GOT3 (cell line): ENCODE results near the gene OR10G2.
"Not testable (repeated sequence)": the region's sequence is repeated elsewhere in the genome, so short reads cannot be mapped to it uniquely, and the experiment has no call there.

ENCODE experiments used
- DNase-seq: peaks from one replicate; lab custom pipeline; 2025; ENCODE audit warnings: mixed read lengths; lab: John Stamatoyannopoulos, UW

OR10G2 gene, protein sequence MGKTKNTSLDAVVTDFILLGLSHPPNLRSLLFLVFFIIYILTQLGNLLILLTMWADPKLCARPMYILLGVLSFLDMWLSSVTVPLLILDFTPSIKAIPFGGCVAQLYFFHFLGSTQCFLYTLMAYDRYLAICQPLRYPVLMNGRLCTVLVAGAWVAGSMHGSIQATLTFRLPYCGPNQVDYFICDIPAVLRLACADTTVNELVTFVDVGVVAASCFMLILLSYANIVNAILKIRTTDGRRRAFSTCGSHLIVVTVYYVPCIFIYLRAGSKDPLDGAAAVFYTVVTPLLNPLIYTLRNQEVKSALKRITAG

GRCh38 chr14:21634840-21635239 is at the start of gene OR10G2:
OR10G2 (minus strand) TSS chr14:21634940; CDS start chr14:21634842, 98 bp downstream.
- no peak for DNase-seq

- no peak for DNase-seq
These were observed 45.3 kb upstream of the OR10G2 start for GRCh38 chr14:21680072-21680471.

DNA sequence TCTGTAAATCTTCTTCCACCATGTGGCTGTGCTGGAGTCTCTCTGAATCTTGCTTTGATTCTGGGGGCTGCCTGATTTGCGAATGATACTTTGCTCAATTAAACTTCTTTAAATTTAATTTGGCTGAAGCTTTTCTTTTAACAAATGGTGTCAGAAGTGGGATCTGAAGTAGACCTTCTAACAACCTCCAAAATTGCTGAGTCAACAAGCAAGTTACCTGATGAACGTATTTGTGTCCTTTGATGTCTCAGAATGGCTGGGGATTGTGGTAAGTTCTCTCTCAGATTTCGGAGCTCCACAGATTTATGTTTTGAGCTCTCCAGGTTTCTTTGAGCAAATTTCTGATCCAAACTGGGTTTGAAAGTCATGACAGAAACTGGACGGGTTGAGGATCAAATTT is 40.8 kb upstream of the OR10G2 start:
- no peak for DNase-seq

DNA sequence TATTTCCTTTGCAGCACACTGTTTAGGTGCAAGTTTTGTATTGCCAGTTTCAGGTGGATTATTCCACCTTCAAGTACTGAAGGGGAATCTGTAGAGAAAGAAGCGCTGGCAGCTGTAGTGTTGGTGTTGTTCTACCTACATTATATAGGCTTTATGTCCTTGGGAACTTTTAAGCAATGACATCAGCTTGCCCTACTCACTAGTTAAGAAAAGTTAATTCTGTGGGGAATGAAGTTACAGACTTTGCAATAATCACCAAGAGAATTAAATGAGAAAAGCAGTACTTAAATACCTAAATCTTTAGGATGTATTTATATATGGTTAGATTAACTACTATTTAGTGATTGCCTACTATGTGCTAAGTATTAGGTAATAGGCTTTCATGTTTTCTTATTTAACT is 39.0 kb upstream of the OR10G2 start, which contains the start of gene OR4E1:
TSS of gene OR4E1 (minus strand) at position 101 of the 400 bp plus-strand sequence. CDS start 2,883 bp downstream, outside the sequence.
- no peak for DNase-seq

DNA sequence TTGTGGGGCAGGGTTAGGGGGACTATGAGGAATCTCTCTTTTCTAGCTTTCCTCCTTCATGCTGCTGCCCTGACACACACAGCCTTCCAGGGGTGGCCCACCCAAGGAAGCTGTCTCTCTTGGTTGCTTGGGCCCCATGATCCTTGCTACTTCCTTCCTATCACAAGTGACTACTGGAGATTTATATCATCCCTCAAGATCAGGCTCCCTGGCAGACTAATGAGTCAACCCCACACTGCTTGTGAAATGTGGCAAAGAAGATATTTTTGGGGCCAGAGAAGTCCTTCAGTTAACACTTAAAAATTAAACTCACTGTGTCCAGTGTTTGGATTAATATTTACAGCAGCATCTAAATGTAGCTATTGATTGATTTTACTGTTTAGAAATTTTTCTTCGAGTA is 37.4 kb upstream of the OR10G2 start:
- DNase-seq = no peak

DNA sequence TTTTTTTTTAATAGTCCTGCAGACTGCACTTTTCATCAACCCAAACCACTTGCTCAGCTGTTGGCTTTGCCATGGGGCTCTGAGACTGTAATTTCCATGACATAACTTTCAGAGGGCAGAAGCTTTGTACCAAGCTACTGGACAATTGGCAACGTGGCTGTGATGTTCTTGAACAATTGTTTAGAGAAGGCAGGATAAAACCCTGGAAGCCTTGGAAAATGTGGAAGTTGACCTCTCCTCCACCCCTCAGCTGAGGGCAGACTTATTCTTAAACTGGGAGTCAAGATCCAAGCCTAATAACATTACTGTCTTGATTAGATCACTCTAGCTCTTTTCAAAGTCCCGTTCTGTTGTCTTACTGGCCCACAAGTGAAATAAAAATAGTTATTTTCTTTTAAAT is 36.6 kb upstream of the OR10G2 start:
- no peak for DNase-seq

- DNase-seq = no peak
These were observed 34.5 kb upstream of the OR10G2 start for GRCh38 chr14:21669284-21669683.

DNA sequence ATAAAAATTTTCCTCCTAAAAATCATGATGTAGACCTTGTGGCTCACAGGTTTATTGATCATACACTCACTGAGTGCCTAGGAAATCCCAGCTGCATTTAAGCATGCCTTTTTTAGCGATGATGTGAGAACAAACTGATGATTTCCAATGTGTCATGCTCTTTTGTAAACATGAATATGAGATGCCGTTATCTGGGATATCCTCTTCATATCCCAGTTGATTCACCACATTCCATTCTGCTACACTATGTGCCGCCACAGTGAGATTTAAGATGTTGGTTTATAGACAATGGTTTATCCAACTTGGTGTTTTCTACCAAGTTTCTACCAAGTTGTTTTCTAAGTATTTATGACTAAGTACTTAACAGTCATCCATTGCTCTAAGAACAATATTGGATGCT is 33.6 kb upstream of the OR10G2 start:
- no peak for DNase-seq

- DNase-seq = no peak
These were observed 22.2 kb upstream of the OR10G2 start for GRCh38 chr14:21656980-21657379.

- no peak for DNase-seq
These were observed 19.5 kb upstream of the OR10G2 start for GRCh38 chr14:21654215-21654614.

DNA sequence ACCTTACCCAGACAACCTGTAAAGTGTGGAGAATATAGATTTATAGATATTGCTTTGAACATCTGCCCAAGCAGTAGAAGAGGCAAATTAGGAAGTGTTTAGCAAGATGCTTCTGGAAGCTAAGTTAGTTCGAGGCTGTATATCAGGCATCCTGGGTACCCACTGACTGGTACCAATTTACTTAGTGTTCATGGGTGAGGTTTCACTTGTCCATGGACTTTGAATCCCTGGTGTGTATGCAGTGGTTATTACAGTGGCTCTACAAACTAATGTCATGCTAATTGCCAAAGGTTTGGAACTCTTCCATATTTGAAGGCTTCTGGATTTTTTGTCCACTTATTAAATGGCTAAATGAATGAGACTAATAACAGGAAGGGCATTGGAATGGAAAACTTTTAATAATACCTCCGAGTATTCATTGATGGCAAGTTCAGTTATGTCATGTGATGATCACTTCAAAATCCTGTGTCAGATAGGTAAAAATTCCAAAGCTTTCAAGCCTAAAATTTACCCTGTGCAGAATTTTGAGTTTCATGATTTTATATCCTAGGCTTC is 18.7 kb upstream of the OR10G2 start, which contains the start of gene OR4E2:
TSS of gene OR4E2 (plus strand) at position 505 of the 555 bp plus-strand sequence. CDS start 11,248 bp downstream, outside the sequence.
- DNase-seq = no peak

DNA sequence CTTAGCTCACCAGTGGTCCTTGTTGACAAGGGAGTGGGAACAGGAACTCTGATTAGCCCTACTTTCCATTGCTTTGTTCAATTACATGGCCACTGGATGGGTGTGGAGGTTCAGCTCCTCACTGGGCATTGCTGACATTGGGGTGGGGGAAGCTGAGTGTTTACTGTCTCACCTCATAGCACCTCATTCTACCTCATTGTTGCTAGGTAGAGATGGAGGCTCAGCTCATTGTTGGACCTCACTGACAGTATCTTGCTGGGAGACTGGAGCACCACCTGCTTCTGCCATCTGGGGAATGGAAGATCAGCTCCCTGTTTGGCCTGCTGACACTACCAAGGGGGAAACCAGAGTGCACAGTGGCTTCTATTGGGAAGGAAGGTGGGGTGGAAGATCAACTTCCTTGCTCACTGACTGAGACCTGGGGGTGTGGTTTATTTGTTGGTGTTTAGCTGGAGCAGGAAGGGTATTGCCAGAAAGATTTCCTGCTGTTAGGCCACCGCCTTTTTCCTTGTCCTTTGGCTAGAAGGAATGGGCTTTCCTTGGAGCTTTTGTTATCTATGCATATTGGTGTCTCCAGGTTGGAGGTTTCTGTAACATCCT is 17.6 kb upstream of the OR10G2 start:
- DNase-seq = no peak

- no peak for DNase-seq
These were observed 12.6 kb upstream of the OR10G2 start for GRCh38 chr14:21647380-21647779.

DNA sequence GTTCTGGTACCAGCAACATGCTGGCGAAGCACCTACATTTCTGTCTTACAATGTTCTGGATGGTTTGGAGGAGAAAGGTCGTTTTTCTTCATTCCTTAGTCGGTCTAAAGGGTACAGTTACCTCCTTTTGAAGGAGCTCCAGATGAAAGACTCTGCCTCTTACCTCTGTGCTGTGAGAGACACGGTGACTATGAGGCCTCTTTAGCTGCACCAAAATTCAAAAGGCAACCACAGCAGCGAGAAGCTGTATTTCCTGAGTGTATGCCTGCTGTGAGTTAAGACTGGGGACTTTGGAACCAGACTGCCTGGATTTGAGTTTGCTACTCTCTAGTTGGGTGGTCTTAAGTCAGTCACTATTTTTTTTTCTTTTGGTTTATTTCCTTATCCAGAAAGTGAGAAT is 8.7 kb upstream of the OR10G2 start:
- no peak for DNase-seq

DNA sequence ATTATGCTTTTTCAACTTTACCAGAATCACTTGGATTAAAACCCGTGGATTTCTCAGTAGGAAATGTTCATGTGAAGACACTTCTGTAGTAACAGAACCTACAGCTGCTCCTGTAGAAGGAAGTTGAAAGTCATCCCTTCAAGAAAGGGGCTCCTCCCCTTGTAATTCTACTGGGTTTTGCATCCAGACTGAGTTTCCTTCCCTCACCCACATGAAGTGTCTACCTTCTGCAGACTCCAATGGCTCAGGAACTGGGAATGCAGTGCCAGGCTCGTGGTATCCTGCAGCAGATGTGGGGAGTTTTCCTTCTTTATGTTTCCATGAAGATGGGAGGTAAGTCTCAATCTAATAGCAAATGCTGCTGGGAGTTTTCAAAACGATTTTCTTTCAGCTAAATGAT is 7.9 kb upstream of the OR10G2 start:
- no peak for DNase-seq

DNA sequence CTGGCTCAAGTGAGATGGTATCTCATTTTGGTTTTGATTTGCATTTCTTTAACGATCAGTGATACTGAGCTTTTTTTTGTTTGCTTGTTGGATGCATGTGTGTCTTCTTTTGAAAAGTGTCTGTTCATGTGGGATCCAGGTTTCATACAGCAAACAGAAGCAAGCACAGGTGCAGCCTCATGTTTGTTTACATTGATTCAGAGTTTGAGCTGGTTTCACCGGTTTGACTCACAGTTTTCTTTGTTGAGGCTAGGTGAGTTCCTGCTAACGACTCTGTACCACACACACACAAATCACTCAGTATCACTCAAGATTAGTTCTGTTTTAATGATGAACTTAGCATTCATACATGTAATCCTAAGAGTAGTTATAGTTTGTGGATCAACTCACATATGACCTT is 3.7 kb downstream of the OR10G2 start:
- no peak for DNase-seq

DNA sequence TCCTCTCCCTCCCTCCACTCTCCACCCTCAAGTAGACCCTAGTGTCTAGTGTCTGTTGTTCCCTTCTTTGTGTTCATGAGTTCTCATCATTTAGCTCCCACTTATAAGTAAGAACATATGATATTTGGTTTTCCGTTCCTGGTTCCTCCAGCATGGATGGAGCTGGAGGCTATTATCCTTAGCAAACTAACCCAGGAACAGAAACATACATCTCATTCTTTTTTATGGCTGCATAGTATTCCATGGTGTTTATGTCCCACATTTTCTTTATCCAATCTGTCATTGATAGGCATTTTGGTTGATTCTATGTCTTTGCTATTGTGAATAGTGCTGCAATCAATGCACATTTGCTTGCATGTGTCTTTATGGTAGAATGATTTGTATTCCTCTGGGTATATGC is 4.2 kb downstream of the OR10G2 start:
- not testable (repeated sequence) for DNase-seq

- no peak for DNase-seq
These were observed 8.1 kb downstream of the OR10G2 start for GRCh38 chr14:21626491-21627230.

DNA sequence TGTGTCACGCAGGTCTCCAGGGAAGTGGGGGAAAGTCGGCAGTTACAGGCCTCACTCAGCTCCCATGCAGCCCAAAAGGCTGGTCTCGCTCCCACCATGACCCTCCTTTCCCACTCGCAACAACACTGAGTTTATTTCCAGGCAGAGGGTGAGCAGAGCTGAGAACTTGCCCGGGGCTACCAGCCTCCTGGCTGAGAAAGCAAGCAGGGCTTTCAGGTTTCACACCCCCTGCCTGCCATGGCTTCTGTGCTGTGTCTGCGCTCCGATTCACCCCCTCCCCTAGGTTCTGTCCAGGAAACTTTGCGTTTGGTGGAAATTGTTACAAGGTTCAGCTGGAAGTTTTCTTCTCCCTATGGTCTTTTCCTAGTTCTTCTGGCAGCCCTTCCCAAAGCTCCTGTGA is 17.1 kb downstream of the OR10G2 start:
- no peak for DNase-seq

DNA sequence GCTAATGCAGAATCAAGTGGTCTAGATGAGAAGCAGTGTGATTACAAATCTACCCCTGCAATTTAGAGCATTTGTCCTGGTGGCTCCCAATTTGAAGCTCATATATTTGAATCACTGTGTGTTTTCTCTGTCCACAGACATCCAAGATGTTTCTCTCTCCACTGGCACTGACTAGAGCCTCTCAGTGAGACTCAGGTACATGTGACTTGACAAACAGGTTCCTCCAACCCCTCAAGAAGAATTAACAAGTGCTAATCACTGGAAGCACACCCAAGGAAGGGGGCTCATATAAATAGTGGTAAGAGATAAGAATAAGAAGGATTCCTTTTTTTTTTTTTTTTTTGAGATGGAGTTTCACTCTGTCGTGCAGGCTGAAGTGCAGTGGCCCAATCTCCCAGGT is 20.5 kb downstream of the OR10G2 start:
- no peak for DNase-seq

DNA sequence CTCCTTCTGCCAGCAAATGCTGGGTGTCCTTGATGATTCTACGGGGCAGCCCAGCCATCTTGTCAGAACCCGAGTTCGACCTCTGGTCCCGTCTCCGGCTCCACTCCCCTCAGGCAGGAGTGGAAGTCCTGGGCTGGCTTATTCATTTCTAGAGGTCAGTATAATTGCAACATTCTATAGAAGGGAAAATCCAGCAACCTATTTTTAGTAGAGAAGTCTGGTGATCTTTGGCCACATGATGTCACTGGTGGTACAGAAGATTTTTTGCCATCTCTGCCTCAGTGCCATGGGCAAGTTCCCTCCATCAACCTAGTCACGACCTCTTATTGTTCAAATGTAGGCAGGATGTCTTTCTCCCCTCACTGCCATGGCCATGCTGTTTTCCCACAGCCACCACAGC is 22.4 kb downstream of the OR10G2 start:
- no peak for DNase-seq

DNA sequence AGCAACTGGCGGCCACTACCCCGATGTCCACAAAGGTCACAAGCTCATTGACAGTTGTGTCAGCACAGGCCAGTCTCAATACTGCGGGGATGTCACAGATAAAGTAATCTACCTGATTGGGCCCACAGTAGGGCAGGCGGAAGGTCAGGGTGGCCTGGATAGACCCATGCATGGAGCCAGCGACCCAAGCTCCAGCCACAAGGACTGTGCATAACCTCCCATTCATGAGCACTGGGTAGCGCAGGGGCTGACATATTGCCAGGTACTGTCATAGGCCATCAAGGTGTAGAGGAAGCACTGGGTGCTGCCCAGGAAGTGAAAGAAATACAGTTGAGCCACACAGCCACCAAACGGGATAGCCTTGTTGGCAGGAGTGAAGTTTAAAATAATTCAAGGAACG is 32.6 kb downstream of the OR10G2 start:
- DNase-seq = not testable (repeated sequence)

DNA sequence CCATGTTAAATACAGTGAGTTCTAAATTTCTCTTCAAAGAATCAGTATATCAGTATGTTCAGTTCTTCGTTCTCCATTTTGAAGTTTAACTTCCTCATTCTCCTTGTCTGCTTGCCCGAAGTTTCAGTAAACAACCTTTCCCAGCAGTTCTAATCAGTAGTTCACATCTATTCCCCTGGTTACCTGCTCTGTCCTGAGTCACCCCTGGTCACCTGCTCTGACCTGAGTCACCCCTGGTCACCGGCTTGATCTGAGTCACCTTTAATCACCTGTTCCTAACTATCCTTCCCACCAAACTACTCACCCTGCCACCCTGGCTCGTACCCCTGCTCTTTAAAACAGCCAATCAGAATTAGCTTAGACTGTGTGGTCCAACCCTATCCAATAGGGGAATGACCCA is 45.4 kb downstream of the OR10G2 start:
- no peak for DNase-seq
